Measurements from ENCODE around the gene C1QTNF1. TPM values are rescaled to one million over a fixed set of nuclear protein-coding genes. Genes with fewer than 3 reads are reported as not detected.

The C1QTNF1 gene
- total and polyA plus RNA-seq, 2 donors (not counting 1 experiment from before 2014, with no cell fraction given): not detected

DNA sequence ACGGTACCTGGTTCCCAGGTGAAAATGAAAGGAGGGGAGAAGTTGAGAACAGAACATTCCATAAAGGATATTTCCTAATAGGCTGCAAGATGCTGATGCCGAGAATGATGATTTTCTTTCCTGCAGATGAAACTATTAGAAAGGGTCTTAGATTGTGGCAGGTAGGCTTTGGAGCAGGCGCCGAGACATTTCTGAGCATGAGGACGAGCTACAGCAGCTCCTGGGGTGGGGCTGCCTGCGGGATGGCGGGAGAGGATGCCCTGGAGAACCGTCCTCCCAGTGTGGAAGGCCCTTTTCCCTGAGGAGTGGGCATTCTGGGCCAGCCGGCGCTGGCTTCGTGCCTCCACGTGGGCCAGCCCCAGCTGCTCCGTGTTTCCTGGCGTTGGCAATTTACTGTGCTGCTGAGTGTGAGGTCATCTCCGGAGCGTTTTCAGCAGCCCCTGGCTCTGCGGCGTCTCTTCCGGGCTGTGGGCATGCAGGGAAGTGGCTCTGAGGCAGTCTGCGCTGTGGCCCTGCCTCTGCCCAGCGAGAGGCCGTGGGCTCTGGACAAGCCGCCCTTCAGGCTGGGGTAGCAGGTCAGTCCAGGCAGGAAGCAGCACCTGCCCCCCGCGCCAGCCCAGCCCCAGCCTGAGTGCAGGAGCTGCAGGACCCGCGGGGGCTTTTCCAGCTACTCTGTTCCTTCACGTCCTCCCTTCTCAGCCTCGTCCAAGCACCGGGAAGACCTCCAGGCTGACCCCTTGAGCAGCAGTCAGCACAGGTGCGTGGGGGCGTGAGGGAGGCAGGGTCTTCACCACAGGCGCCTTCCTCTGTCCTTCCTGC is 62.8 kb downstream of the C1QTNF1 start:
- DNase-seq: no peak
- Mint-ChIP-seq H3K4me3 (no peak overlapping the region), H3K4me1 (no peaks in the 10 kb centered on the region), H3K27ac (no peak overlapping the region), H3K9me3 (ENCODE audit: insufficient read depth) (no peaks in the 10 kb centered on the region), H3K27me3 (no peaks in the 10 kb centered on the region)
- Histone ChIP-seq H3K36me3 (replicated peaks in 1 of 2; ENCODE audit: control extremely low read depth in 1 of 2, control insufficient read depth in 1 of 2, extremely low read depth in 1 of 2, insufficient read depth in 2 of 2, low read length in 1 of 2) (peaks cover 0 to 37% of the 10 kb centered on the region in 2 experiments), H3K79me2 (ENCODE audit: control insufficient read depth, insufficient read depth, low read length) (no peaks in the 10 kb centered on the region), H2AFZ (ENCODE audit: insufficient read depth, low read depth, low read length, poor library complexity, severe bottlenecking) (no peak overlapping the region), H3K4me2 (replicated peaks; ENCODE audit: low read depth, low read length, poor library complexity, severe bottlenecking) (no peak overlapping the region), H3K9ac (ENCODE audit: low read length) (no peak overlapping the region), H3K27me3 (replicated peaks in 1 of 4; ENCODE audit: control extremely low read depth in 1 of 4, control insufficient read depth in 3 of 4, insufficient read depth in 4 of 4, low read length in 3 of 4) (no peaks in the 10 kb centered on the region), H3K9me3 (ENCODE audit: control extremely low read depth in 1 of 3, control insufficient read depth in 2 of 3, insufficient read depth in 1 of 3, low read length in 2 of 3) (no peaks in the 10 kb centered on the region), H4K20me1 (ENCODE audit: control insufficient read depth, insufficient read depth, low read length, poor library complexity, severe bottlenecking) (peaks cover 11% of the 10 kb centered on the region), H3K4me3 (ENCODE audit: control extremely low read depth in 1 of 5, extremely low read depth in 1 of 5, insufficient read depth in 1 of 5, low read depth in 2 of 5, low read length in 4 of 5) (no peak overlapping the region), H3K27ac (ENCODE audit: low read length in 2 of 2) (no peak overlapping the region), H3K4me1 (ENCODE audit: control insufficient read depth in 2 of 2, insufficient read depth in 2 of 2, low read length in 2 of 2) (no peaks in the 10 kb centered on the region)
- intact Hi-C loops (cut with micrococcal nuclease): loop anchor here (1.0 to 5.0 kb wide), 2 partner anchors 95 to 314 kb away; no protein-coding TSS in a partner anchor
- ChIA-PET CTCF (interaction anchor here (0.6 to 10.5 kb wide), 14 partner anchors 13 to 319 kb away, joined by 3 to 370 read pairs (median 5); partner anchors contain the start of gene ENGASE), POLR2A (interaction anchor here (1.2 to 1.5 kb wide), 2 partner anchors 305 to 314 kb away, joined by 3 to 4 read pairs; no protein-coding TSS in a partner anchor)
- no peak for ATAC-seq (ENCODE audit: low read depth)
- TF ChIP-seq EZH2 (IDR thresholded peaks at IDR 0.05; ENCODE audit: borderline replicate concordance, insufficient read depth, low read depth, low read length, poor library complexity, severe bottlenecking) (no peak), CTCF (IDR thresholded peaks at IDR 0.05) (no peak)
- WGBS (ENCODE audit: insufficient coverage): 94% methylated on average over 27 of the region's 33 CpGs

All from B cell (primary cell).